Medulla oblongata (tissue), 1 donor: Measurements from ENCODE around the gene RNF38.
"Not testable (repeated sequence)": the region's sequence is repeated elsewhere in the genome, so short reads cannot be mapped to it uniquely, and the experiment has no call there.

Experiments used
- DNase-seq: peaks from one replicate; pipeline ENCODE4 v3.0.0-alpha.2; 2015; ENCODE audit errors: extremely low spot score

RNF38 gene

GRCh38 chr9:36294996-36295395 lies 105.1 kb downstream of the RNF38 start:
- DNase-seq, result not testable (repeated sequence)

GRCh38 chr9:36293918-36294317 lies 106.2 kb downstream of the RNF38 start:
- DNase-seq, result no peak

- DNase-seq, result no peak
These were observed 106.9 kb downstream of the RNF38 start for GRCh38 chr9:36293171-36293570.

GRCh38 chr9:36292641-36293040 lies 107.4 kb downstream of the RNF38 start:
- DNase-seq, result no peak

- DNase-seq, result no peak
These were observed 109.1 kb downstream of the RNF38 start for GRCh38 chr9:36290996-36291395.

GRCh38 chr9:36289836-36290435 lies 110.1 kb downstream of the RNF38 start:
- DNase-seq, result no peak

GRCh38 chr9:36288070-36288469 lies 112.0 kb downstream of the RNF38 start:
- DNase-seq, result no peak
